ENCODE results near the gene CAPN3. TPM values are rescaled to one million over a fixed set of nuclear protein-coding genes. Genes with fewer than 3 reads are reported as not detected.

CAPN3 gene
- total RNA-seq, 1 donor from 2014 or later, result 18.9 TPM

GRCh38 chr15:42356851-42357250 is 2.5 kb upstream of the CAPN3 start:
- DNase-seq (ENCODE audit: low spot score), result no peak

- no peak for DNase-seq (ENCODE audit: low spot score)
These were observed 1.2 kb upstream of the CAPN3 start for GRCh38 chr15:42358141-42358540.

GRCh38 chr15:42359985-42360384 is 684 bp downstream of the CAPN3 start:
- no peak for DNase-seq (ENCODE audit: low spot score)

GRCh38 chr15:42360535-42361112 is 1.3 kb downstream of the CAPN3 start:
- DNase-seq (ENCODE audit: low spot score), result no peak

GRCh38 chr15:42363487-42363886 is 4.2 kb downstream of the CAPN3 start:
- no peak for DNase-seq (ENCODE audit: low spot score)

GRCh38 chr15:42363942-42364341 is 4.6 kb downstream of the CAPN3 start:
- DNase-seq (ENCODE audit: low spot score), result no peak

- no peak for DNase-seq (ENCODE audit: low spot score)
These were observed 5.2 kb downstream of the CAPN3 start for GRCh38 chr15:42364529-42364928.

- no peak for DNase-seq (ENCODE audit: low spot score)
These were observed 6.7 kb downstream of the CAPN3 start for GRCh38 chr15:42365921-42366550.

GRCh38 chr15:42367041-42367440 is 7.7 kb downstream of the CAPN3 start:
- no peak for DNase-seq (ENCODE audit: low spot score)

GRCh38 chr15:42368096-42368495 is 8.8 kb downstream of the CAPN3 start:
- DNase-seq (ENCODE audit: low spot score), result no peak

- no peak for DNase-seq (ENCODE audit: low spot score)
These were observed 11.8 kb downstream of the CAPN3 start for GRCh38 chr15:42371096-42371495.

GRCh38 chr15:42373274-42373673 is 14.0 kb downstream of the CAPN3 start:
- no peak for DNase-seq (ENCODE audit: low spot score)

GRCh38 chr15:42373936-42374335 is 14.6 kb downstream of the CAPN3 start:
- DNase-seq (ENCODE audit: low spot score), result no peak

- no peak for DNase-seq (ENCODE audit: low spot score)
These were observed 15.5 kb downstream of the CAPN3 start for GRCh38 chr15:42374810-42375209.

GRCh38 chr15:42375252-42375651 is 16.0 kb downstream of the CAPN3 start:
- no peak for DNase-seq (ENCODE audit: low spot score)

- no peak for DNase-seq (ENCODE audit: low spot score)
These were observed 16.6 kb downstream of the CAPN3 start for GRCh38 chr15:42375941-42376340.

- no peak for DNase-seq (ENCODE audit: low spot score)
These were observed 18.7 kb downstream of the CAPN3 start for GRCh38 chr15:42378011-42378410.

GRCh38 chr15:42384597-42384996 is 25.3 kb downstream of the CAPN3 start:
- no peak for DNase-seq (ENCODE audit: low spot score)

- no peak for DNase-seq (ENCODE audit: low spot score)
These were observed 26.1 kb downstream of the CAPN3 start for GRCh38 chr15:42385206-42385979.

- no peak for DNase-seq (ENCODE audit: low spot score)
These were observed 26.8 kb downstream of the CAPN3 start for GRCh38 chr15:42385980-42386700.

- no peak for DNase-seq (ENCODE audit: low spot score)
These were observed 28.3 kb downstream of the CAPN3 start for GRCh38 chr15:42387603-42388002.

- DNase-seq (ENCODE audit: low spot score), result no peak
These were observed 33.2 kb downstream of the CAPN3 start for GRCh38 chr15:42392309-42393024.
